Ovary (tissue), 3 donors: ENCODE results near the gene RNF181.

Experiments used
- POLR2A ChIP-seq: fragments of 450-650 bp; IDR thresholded peaks from one replicate; pipeline ENCODE4 v1.6.1; 2017; ENCODE audit warnings: antibody characterized with exemption, mild to moderate bottlenecking, moderate library complexity
- TF ChIP-seq, protein P1 (sequence below), 3 donors: fragments of 450-650 bp in 2 of 3; fragments of 200-600 bp in 1 of 3; IDR thresholded peaks; one replicate each; pipeline versions ENCODE4 v1.5.1 to v1.8.0; 2016 to 2022; ENCODE audit warnings: antibody characterized with exemption in 3 of 3, mild to moderate bottlenecking in 1 of 3
- donor health status: DM: no; HTN: no; CAD: no.

DNA sequence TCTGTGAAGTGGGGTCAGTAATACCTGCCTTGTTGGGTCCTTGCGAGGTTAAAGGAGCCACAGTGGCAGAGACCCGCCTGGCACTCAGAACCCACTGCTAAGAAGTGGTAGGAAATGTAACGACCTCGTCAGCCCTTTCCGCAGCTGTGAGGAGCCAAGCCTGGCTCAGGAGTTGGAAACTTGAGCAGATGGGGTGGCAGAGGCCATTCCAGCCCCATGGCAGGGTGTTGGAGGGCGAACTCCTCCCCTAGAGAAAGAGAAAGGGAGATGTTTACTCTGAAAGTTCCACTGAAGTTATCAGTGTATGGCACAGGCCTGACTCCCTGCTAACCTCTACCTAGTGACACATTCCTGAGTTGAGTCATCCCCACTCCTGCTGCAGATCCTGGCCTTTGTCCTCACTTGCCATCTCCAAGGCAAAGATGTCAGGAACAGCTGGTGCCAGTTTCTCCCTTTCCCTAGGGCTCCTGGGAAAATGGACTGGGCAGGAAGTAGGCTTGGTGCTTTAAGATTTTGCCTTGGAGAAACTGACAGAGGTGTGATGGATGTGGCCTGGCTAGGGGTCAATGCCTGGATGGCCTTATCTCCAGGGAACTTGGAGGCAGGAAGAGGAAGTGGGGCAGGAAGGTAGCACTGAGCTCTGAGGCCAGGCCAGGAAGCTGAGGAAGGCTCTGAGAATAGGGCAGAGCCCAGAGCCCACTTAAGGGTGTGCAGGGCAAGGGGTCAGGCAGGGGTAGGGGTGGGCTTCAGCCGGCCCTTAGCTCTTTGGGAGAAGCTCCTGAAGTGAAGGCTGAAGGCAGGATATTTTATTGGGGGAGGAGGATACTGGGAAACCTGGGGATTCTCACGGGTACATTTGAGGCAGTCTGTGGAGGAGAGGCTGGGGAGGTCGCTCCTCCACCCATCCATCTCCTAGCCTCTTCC lies 10.4 kb upstream of the RNF181 start:
- TF ChIP-seq, protein P1, sequence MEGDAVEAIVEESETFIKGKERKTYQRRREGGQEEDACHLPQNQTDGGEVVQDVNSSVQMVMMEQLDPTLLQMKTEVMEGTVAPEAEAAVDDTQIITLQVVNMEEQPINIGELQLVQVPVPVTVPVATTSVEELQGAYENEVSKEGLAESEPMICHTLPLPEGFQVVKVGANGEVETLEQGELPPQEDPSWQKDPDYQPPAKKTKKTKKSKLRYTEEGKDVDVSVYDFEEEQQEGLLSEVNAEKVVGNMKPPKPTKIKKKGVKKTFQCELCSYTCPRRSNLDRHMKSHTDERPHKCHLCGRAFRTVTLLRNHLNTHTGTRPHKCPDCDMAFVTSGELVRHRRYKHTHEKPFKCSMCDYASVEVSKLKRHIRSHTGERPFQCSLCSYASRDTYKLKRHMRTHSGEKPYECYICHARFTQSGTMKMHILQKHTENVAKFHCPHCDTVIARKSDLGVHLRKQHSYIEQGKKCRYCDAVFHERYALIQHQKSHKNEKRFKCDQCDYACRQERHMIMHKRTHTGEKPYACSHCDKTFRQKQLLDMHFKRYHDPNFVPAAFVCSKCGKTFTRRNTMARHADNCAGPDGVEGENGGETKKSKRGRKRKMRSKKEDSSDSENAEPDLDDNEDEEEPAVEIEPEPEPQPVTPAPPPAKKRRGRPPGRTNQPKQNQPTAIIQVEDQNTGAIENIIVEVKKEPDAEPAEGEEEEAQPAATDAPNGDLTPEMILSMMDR (IDR thresholded peaks at IDR 0.05): no peak
- TF ChIP-seq POLR2A: no peak
